WTC11 (cell line): ENCODE measurements around the gene PAN3. TPM values are rescaled to one million over a fixed set of nuclear protein-coding genes. Genes with fewer than 3 reads are reported as not detected.

ENCODE experiments used
- ATAC-seq: fragments of 200-7000 bp; cut with Tn5 transposase; 2 replicates; pipeline ENCODE4 v1.10.0; 2021; ENCODE audit warnings: mild to moderate bottlenecking, moderate library complexity
- CTCF ChIA-PET: fragments of 300-600 bp; sonication (Branson Sonifier 250); formaldehyde crosslinking; loops from one replicate; lab custom pipeline; 2021; ENCODE audit warnings: antibody characterized with exemption; lab: Charles Lee
- POLR2A ChIA-PET: fragments of 350-600 bp; sonication (Branson Sonifier 250); formaldehyde crosslinking; loops from one replicate; lab custom pipeline; 2021; ENCODE audit warnings: antibody characterized with exemption; lab: Charles Lee
- DNase-seq: peaks from one replicate; pipeline ENCODE4 v3.0.0; 2021; ENCODE audit warnings: low spot score
- H3K27ac Mint-ChIP-seq: 2 replicates; pipeline ENCODE4 v1.8.0; 2021; ENCODE audit warnings: mixed read lengths
- H3K27me3 Mint-ChIP-seq: 2 replicates; pipeline ENCODE4 v1.8.0; 2021; ENCODE audit warnings: low read depth, mild to moderate bottlenecking, moderate library complexity, mixed read lengths
- H3K36me3 Mint-ChIP-seq: 2 replicates; pipeline ENCODE4 v1.8.0; 2021; ENCODE audit warnings: mixed read lengths
- H3K4me1 Mint-ChIP-seq: 2 replicates; pipeline ENCODE4 v1.8.0; 2022; ENCODE audit warnings: mixed read lengths
- H3K4me3 Mint-ChIP-seq: 2 replicates; pipeline ENCODE4 v1.8.0; 2021; ENCODE audit warnings: mild to moderate bottlenecking, moderate library complexity, mixed read lengths
- H3K9me3 Mint-ChIP-seq: 2 replicates; pipeline ENCODE4 v1.8.0; 2021; ENCODE audit warnings: mixed read lengths
- ETV6 ChIP-seq: sonication (generic); formaldehyde crosslinking; IDR thresholded peaks from 2 replicates; pipeline ENCODE4 v1.8.1; 2022; ENCODE audit warnings: mild to moderate bottlenecking, missing genetic modification reagents
- GTF2I ChIP-seq: fragments of 250-450 bp; sonication (Bioruptor Pico); conservative IDR thresholded peaks from 2 replicates; pipeline ENCODE4 v1.4.0; 2021; ENCODE audit warnings: mild to moderate bottlenecking
- JUN ChIP-seq: sonication (generic); formaldehyde crosslinking; IDR thresholded peaks from 2 replicates; pipeline ENCODE4 v1.8.0; 2023; ENCODE audit warnings: mild to moderate bottlenecking, missing genetic modification reagents
- MYBL2 ChIP-seq: sonication (generic); formaldehyde crosslinking; IDR thresholded peaks from 2 replicates; pipeline ENCODE4 v1.8.1; 2023; ENCODE audit warnings: mild to moderate bottlenecking, moderate library complexity, missing genetic modification reagents
- SMAD4 ChIP-seq: sonication (generic); formaldehyde crosslinking; IDR thresholded peaks from 2 replicates; pipeline ENCODE4 v1.8.0; 2022; ENCODE audit warnings: mild to moderate bottlenecking, missing genetic modification reagents
- SOX15 ChIP-seq: fragments of 250-450 bp; sonication (Bioruptor Pico); IDR thresholded peaks from 2 replicates; pipeline ENCODE4 v1.9.0; 2021; ENCODE audit warnings: mild to moderate bottlenecking
- ZNF138 ChIP-seq: sonication (generic); formaldehyde crosslinking; conservative IDR thresholded peaks from 2 replicates; pipeline ENCODE4 v1.8.1; 2022; ENCODE audit warnings: mild to moderate bottlenecking, moderate library complexity, missing genetic modification reagents
- ZNF263 ChIP-seq: sonication (generic); formaldehyde crosslinking; IDR thresholded peaks from 2 replicates; pipeline ENCODE4 v1.8.1; 2022; ENCODE audit warnings: low read depth, mild to moderate bottlenecking, moderate library complexity, missing genetic modification reagents
- ZNF396 ChIP-seq: fragments of 250-450 bp; sonication (Bioruptor Pico); IDR thresholded peaks from 2 replicates; pipeline ENCODE4 v1.8.0; 2021; ENCODE audit warnings: mild to moderate bottlenecking, moderate library complexity, borderline replicate concordance
- ZNF423 ChIP-seq: fragments of 250-450 bp; sonication (Bioruptor Pico); IDR thresholded peaks from 2 replicates; pipeline ENCODE4 v2.1.2; 2022; ENCODE audit warnings: mild to moderate bottlenecking, moderate library complexity
- total RNA-seq: library from RNA; stranded (reverse); gene quantifications from 3 replicates; pipeline ENCODE4 v1.2.3, GENCODE V29; 2021
- TF ChIP-seq, protein P1 (sequence below): fragments of 250-450 bp; sonication (Bioruptor Pico); IDR thresholded peaks from 2 replicates; pipeline ENCODE4 v2.1.2; 2022; ENCODE audit warnings: mild to moderate bottlenecking, moderate library complexity
- TF ChIP-seq, protein P2 (sequence below): fragments of 250-450 bp; sonication (Bioruptor Pico); IDR thresholded peaks from 2 replicates; pipeline ENCODE4 v1.9.0; 2021; ENCODE audit warnings: mild to moderate bottlenecking, borderline replicate concordance
- TF ChIP-seq, protein P3 (sequence below): fragments of 250-450 bp; sonication (Bioruptor Pico); conservative IDR thresholded peaks from 2 replicates; pipeline ENCODE4 v1.9.0; 2021; ENCODE audit warnings: mild to moderate bottlenecking
- TF ChIP-seq, protein P4 (sequence below): sonication (generic); formaldehyde crosslinking; IDR thresholded peaks from 2 replicates; pipeline ENCODE4 v1.8.1; 2023; ENCODE audit warnings: mild to moderate bottlenecking, moderate library complexity, missing genetic modification reagents
- TF ChIP-seq, protein P5 (sequence below): sonication (generic); formaldehyde crosslinking; IDR thresholded peaks from 2 replicates; pipeline ENCODE4 v1.8.0; 2023; ENCODE audit warnings: missing genetic modification reagents, mild to moderate bottlenecking, borderline replicate concordance

The PAN3 gene
- total RNA-seq, 1 experiment from 2014 or later: 37.8 TPM

DNA sequence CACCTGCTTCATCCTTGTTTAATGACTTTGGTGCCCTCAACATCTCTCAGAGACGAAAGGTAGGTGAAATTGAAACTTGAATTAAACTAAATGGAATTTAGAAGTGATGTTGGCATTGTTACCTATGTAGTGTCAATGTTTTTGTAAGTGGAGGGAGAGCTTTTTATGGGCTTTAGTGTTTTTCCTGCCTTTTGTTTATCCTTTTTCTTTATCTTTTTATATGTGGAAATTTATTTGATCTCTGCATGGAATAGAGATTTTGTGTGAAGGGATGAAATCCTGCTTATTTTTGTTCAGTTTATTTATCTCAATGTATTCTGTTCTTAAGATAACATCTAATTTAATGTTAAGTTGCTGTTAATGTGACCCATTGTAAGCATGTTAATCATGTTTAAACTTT, 39.5 kb downstream of the PAN3 start (continued):
- TF ChIP-seq, protein P1, sequence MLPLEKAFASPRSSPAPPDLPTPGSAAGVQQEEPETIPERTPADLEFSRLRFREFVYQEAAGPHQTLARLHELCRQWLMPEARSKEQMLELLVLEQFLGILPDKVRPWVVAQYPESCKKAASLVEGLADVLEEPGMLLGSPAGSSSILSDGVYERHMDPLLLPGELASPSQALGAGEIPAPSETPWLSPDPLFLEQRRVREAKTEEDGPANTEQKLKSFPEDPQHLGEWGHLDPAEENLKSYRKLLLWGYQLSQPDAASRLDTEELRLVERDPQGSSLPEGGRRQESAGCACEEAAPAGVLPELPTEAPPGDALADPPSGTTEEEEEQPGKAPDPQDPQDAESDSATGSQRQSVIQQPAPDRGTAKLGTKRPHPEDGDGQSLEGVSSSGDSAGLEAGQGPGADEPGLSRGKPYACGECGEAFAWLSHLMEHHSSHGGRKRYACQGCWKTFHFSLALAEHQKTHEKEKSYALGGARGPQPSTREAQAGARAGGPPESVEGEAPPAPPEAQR (CRISPR knock-in tag): no peak
- TF ChIP-seq SMAD4 (CRISPR knock-in tag): no peak
- TF ChIP-seq ZNF396: no peak

DNA sequence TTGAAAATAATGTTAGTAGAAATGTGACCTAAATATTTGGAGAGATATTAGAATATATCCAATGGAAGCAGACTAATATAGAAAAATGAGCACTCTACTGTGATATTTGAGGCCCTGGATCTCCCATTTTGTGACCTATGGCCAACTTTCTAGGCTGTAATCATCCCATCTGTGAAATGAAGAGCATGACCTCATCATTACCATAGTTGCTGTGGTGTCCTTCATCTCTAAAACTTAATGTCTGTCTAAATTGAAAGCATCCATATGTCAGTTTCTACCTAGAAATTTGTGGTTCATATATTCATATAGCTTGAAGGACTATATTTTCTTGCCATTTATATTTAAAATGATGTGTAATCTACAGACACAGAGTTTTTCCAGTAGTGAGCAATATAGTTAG, 41.6 kb downstream of the PAN3 start:
- POLR2A ChIA-PET: no interaction called here
- Mint-ChIP-seq H3K9me3 (no peaks in the 10 kb centered on the region), H3K4me3 (no peak overlapping the region)

DNA sequence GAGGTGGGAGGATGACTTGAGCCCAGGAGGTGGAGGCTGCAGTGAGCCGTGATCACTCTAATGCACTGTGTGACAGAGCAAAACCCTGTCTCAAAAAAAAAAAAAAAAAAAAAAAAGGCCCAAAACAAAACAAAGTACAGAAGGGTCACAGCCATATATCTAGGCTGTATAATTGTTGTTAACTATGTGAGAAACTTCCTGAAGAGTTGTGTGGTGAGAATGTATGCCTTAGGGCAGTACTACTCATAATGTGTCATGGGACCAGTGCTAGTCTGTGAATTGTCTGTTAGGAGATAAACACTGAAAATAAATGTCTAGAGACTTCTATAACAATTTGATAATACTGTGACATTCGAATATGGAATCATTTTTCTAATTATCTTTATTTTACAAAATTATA, 43.1 kb downstream of the PAN3 start:
- TF ChIP-seq MYBL2 (no peak), ETV6 (CRISPR knock-in tag) (no peak), ZNF138 (CRISPR knock-in tag) (no peak), JUN (no peak), ZNF263 (CRISPR knock-in tag) (no peak), GTF2I (CRISPR knock-in tag) (no peak), SOX15 (no peak)
- TF ChIP-seq, protein P2, sequence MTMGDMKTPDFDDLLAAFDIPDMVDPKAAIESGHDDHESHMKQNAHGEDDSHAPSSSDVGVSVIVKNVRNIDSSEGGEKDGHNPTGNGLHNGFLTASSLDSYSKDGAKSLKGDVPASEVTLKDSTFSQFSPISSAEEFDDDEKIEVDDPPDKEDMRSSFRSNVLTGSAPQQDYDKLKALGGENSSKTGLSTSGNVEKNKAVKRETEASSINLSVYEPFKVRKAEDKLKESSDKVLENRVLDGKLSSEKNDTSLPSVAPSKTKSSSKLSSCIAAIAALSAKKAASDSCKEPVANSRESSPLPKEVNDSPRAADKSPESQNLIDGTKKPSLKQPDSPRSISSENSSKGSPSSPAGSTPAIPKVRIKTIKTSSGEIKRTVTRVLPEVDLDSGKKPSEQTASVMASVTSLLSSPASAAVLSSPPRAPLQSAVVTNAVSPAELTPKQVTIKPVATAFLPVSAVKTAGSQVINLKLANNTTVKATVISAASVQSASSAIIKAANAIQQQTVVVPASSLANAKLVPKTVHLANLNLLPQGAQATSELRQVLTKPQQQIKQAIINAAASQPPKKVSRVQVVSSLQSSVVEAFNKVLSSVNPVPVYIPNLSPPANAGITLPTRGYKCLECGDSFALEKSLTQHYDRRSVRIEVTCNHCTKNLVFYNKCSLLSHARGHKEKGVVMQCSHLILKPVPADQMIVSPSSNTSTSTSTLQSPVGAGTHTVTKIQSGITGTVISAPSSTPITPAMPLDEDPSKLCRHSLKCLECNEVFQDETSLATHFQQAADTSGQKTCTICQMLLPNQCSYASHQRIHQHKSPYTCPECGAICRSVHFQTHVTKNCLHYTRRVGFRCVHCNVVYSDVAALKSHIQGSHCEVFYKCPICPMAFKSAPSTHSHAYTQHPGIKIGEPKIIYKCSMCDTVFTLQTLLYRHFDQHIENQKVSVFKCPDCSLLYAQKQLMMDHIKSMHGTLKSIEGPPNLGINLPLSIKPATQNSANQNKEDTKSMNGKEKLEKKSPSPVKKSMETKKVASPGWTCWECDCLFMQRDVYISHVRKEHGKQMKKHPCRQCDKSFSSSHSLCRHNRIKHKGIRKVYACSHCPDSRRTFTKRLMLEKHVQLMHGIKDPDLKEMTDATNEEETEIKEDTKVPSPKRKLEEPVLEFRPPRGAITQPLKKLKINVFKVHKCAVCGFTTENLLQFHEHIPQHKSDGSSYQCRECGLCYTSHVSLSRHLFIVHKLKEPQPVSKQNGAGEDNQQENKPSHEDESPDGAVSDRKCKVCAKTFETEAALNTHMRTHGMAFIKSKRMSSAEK (CRISPR knock-in tag): no peak
- DNase-seq: no peak
- Mint-ChIP-seq H3K9me3 (no peaks in the 10 kb centered on the region), H3K27me3 (no peaks in the 10 kb centered on the region), H3K4me3 (no peak overlapping the region), H3K4me1 (peaks cover 11% of the 10 kb centered on the region), H3K27ac (no peak overlapping the region), H3K36me3 (peaks cover 9% of the 10 kb centered on the region)
- POLR2A ChIA-PET: no interaction called here
- no peak for ATAC-seq
- CTCF ChIA-PET: interaction anchor here (0.6 kb wide), 1 partner anchor 67 kb away, joined by 3 read pairs; no protein-coding TSS in a partner anchor

More for the DNA sequence above, 41.6 kb downstream of the PAN3 start:
- CTCF ChIA-PET: interaction anchor here (0.6 kb wide), 1 partner anchor 50 kb away, joined by 3 read pairs; no protein-coding TSS in a partner anchor
- TF ChIP-seq ZNF423 (CRISPR knock-in tag): no peak
- ATAC-seq (no peak), DNase-seq (no peak)
- Mint-ChIP-seq H3K27ac (no peak overlapping the region), H3K27me3 (no peaks in the 10 kb centered on the region), H3K4me1 (peaks cover 11% of the 10 kb centered on the region), H3K36me3 (peaks cover 14% of the 10 kb centered on the region)

DNA sequence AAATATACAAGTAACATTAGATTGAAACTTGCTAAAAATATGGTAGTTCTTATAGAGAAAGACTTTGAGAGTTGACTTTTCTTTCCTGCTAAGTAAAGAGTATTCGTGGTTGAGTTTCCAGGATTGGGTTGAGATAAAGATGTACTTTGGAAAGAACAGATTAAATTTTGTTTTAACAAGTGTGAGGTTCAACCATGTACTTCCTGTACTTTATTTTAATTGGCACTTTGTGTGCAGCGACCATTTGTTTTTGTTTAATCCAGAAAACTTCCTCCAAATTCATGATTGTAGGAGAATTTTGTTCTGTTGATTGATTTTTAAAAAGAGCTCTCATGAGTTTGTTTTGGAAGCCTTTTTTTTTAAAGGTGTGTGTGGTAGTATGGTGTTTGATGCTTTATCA, 46.9 kb downstream of the PAN3 start:
- H3K4me1 Mint-ChIP-seq: peaks cover 11% of the 10 kb centered on the region
- TF ChIP-seq, protein P3, sequence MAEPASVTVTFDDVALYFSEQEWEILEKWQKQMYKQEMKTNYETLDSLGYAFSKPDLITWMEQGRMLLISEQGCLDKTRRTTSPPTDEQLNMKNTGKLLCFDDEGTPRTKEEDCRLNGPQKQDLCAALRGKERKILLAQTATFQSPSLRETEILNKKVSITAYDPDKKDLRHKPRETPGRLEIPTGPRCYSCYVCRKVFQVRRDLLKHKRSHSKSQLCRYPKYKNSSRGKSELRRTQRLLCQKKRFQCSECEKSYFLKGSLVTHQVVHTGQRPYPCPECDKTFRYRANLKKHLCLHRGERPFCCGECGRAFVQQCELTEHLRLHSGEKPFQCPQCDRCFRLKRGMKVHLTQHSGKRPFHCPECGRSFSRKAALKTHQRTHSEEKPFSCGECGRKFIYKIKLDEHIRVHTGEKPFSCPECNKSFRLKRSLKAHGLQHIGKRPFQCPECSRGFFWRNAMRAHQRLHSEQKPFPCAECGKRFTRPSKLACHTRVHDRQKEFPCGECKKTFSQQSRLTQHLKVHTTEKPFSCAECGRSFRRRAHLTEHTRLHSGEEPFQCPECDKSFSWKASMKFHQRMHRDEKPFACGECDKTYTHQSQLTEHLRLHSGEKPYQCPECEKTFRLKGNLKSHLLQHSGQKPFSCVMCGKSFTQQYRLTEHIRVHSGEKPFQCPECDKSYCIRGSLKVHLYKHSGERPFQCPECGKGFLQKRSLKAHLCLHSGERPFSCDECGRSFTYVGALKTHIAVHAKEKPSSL (CRISPR knock-in tag): no peak
- TF ChIP-seq, protein P4, sequence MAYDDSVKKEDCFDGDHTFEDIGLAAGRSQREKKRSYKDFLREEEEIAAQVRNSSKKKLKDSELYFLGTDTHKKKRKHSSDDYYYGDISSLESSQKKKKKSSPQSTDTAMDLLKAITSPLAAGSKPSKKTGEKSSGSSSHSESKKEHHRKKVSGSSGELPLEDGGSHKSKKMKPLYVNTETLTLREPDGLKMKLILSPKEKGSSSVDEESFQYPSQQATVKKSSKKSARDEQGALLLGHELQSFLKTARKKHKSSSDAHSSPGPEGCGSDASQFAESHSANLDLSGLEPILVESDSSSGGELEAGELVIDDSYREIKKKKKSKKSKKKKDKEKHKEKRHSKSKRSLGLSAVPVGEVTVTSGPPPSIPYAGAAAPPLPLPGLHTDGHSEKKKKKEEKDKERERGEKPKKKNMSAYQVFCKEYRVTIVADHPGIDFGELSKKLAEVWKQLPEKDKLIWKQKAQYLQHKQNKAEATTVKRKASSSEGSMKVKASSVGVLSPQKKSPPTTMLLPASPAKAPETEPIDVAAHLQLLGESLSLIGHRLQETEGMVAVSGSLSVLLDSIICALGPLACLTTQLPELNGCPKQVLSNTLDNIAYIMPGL (CRISPR knock-in tag): no peak
- TF ChIP-seq JUN (no peak), SOX15 (no peak)
- TF ChIP-seq, protein P5, sequence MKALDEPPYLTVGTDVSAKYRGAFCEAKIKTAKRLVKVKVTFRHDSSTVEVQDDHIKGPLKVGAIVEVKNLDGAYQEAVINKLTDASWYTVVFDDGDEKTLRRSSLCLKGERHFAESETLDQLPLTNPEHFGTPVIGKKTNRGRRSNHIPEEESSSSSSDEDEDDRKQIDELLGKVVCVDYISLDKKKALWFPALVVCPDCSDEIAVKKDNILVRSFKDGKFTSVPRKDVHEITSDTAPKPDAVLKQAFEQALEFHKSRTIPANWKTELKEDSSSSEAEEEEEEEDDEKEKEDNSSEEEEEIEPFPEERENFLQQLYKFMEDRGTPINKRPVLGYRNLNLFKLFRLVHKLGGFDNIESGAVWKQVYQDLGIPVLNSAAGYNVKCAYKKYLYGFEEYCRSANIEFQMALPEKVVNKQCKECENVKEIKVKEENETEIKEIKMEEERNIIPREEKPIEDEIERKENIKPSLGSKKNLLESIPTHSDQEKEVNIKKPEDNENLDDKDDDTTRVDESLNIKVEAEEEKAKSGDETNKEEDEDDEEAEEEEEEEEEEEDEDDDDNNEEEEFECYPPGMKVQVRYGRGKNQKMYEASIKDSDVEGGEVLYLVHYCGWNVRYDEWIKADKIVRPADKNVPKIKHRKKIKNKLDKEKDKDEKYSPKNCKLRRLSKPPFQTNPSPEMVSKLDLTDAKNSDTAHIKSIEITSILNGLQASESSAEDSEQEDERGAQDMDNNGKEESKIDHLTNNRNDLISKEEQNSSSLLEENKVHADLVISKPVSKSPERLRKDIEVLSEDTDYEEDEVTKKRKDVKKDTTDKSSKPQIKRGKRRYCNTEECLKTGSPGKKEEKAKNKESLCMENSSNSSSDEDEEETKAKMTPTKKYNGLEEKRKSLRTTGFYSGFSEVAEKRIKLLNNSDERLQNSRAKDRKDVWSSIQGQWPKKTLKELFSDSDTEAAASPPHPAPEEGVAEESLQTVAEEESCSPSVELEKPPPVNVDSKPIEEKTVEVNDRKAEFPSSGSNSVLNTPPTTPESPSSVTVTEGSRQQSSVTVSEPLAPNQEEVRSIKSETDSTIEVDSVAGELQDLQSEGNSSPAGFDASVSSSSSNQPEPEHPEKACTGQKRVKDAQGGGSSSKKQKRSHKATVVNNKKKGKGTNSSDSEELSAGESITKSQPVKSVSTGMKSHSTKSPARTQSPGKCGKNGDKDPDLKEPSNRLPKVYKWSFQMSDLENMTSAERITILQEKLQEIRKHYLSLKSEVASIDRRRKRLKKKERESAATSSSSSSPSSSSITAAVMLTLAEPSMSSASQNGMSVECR (CRISPR knock-in tag): no peak

More for the DNA sequence above, 46.9 kb downstream of the PAN3 start:
- Mint-ChIP-seq H3K36me3 (0 out of 2 replicates have a peak, but pooled peaks cover 3% of the 10 kb centered on the region), H3K4me3 (no peak overlapping the region), H3K9me3 (no peaks in the 10 kb centered on the region), H3K27me3 (no peaks in the 10 kb centered on the region), H3K27ac (0 out of 2 replicates have a peak overlapping the region, but pooled peaks have one; percentile 15)
- CTCF ChIA-PET: no interaction called here
- POLR2A ChIA-PET: no interaction called here
- no peak for DNase-seq
- ATAC-seq: no peak
